Nephron progenitor cell (in vitro differentiated cells): ENCODE results near the gene CBX2.
A peak's percentile ranks its signal among the peaks of the same experiment; 100 is the strongest.

Experiments
- DNase-seq: peaks from one replicate; pipeline ENCODE4 v3.0.0; 2021
- H3K27ac Mint-ChIP-seq: 2 replicates; pipeline ENCODE4 v1.8.0; 2021; ENCODE audit warnings: mild to moderate bottlenecking, moderate library complexity, mixed read lengths
- H3K27me3 Mint-ChIP-seq: 2 replicates; pipeline ENCODE4 v1.8.0; 2021; ENCODE audit warnings: mild to moderate bottlenecking, low read depth, mixed read lengths; ENCODE audit not compliant: poor library complexity
- H3K36me3 Mint-ChIP-seq: 2 replicates; pipeline ENCODE4 v1.8.0; 2021; ENCODE audit warnings: low read depth, mixed read lengths
- H3K4me1 Mint-ChIP-seq: 2 replicates; pipeline ENCODE4 v1.8.0; 2021; ENCODE audit warnings: mixed read lengths
- H3K4me3 Mint-ChIP-seq: 2 replicates; pipeline ENCODE4 v1.8.0; 2021; ENCODE audit warnings: mild to moderate bottlenecking, moderate library complexity, mixed read lengths
- H3K9me3 Mint-ChIP-seq: 2 replicates; pipeline ENCODE4 v1.8.0; 2021; ENCODE audit warnings: mild to moderate bottlenecking, moderate library complexity, mixed read lengths
- CTCF ChIP-seq: fragments of 200-600 bp; sonication (generic); IDR thresholded peaks from 2 replicates; pipeline ENCODE4 v1.5.0; 2021; ENCODE audit warnings: antibody characterized with exemption

CBX2 gene

GRCh38 chr17:79831265-79832217, 53.6 kb downstream of the CBX2 start:
- peak; percentile 57 for DNase-seq
- Mint-ChIP-seq H3K4me1 (peaks cover 49% of the 10 kb centered on the region), H3K27me3 (peaks cover 98% of the 10 kb centered on the region), H3K27ac (no peak overlapping the region), H3K9me3 (no peaks in the 10 kb centered on the region), H3K36me3 (peaks cover 4% of the 10 kb centered on the region), H3K4me3 (peak overlapping the region; percentile 64)
- TF ChIP-seq CTCF: no peak

GRCh38 chr17:79832218-79833109, 54.5 kb downstream of the CBX2 start:
- Mint-ChIP-seq H3K4me1 (peaks cover 49% of the 10 kb centered on the region), H3K4me3 (peak overlapping the region; percentile 73), H3K27me3 (peaks cover 96% of the 10 kb centered on the region), H3K27ac (no peak overlapping the region), H3K9me3 (no peaks in the 10 kb centered on the region), H3K36me3 (peaks cover 4% of the 10 kb centered on the region)
- peak; percentile 75 for DNase-seq
- TF ChIP-seq CTCF: no peak

- Mint-ChIP-seq H3K4me3 (peak overlapping the region; percentile 73), H3K9me3 (no peaks in the 10 kb centered on the region), H3K27ac (no peak overlapping the region), H3K4me1 (peaks cover 53% of the 10 kb centered on the region), H3K36me3 (peaks cover 4% of the 10 kb centered on the region), H3K27me3 (peaks cover 95% of the 10 kb centered on the region)
- no peak for DNase-seq
- no peak for TF ChIP-seq CTCF
Observed at GRCh38 chr17:79833110-79833450, 55.1 kb downstream of the CBX2 start.

- Mint-ChIP-seq H3K9me3 (no peaks in the 10 kb centered on the region), H3K36me3 (peaks cover 4% of the 10 kb centered on the region), H3K4me3 (no peak overlapping the region), H3K27ac (no peak overlapping the region), H3K4me1 (peaks cover 49% of the 10 kb centered on the region), H3K27me3 (peaks cover 90% of the 10 kb centered on the region)
- no peak for TF ChIP-seq CTCF
- peak; percentile 33 for DNase-seq
Observed at GRCh38 chr17:79833744-79834564, 56.0 kb downstream of the CBX2 start.

- DNase-seq: peak; percentile 76
- TF ChIP-seq CTCF: peak; percentile 89
- Mint-ChIP-seq H3K27me3 (peaks cover 84% of the 10 kb centered on the region), H3K4me1 (peaks cover 44% of the 10 kb centered on the region), H3K4me3 (peak overlapping the region; percentile 61), H3K27ac (no peak overlapping the region), H3K36me3 (peaks cover 4% of the 10 kb centered on the region), H3K9me3 (no peaks in the 10 kb centered on the region)
Observed at GRCh38 chr17:79834565-79835469, 56.9 kb downstream of the CBX2 start.
